WTC11 (cell line): ENCODE results near the gene MEGF11.

Experiments
- CREB1 ChIP-seq: sonication (generic); formaldehyde crosslinking; IDR thresholded peaks from 2 replicates; pipeline ENCODE4 v1.8.0; 2023; ENCODE audit warnings: mild to moderate bottlenecking, missing genetic modification reagents
- JUN ChIP-seq: sonication (generic); formaldehyde crosslinking; IDR thresholded peaks from 2 replicates; pipeline ENCODE4 v1.8.0; 2023; ENCODE audit warnings: mild to moderate bottlenecking, missing genetic modification reagents
- SP1 ChIP-seq: sonication (generic); formaldehyde crosslinking; conservative IDR thresholded peaks from 2 replicates; pipeline ENCODE4 v1.8.1; 2022; ENCODE audit warnings: missing genetic modification reagents
- TF ChIP-seq, protein P1 (sequence below): fragments of 200-600 bp; IDR thresholded peaks from 2 replicates; pipeline ENCODE4 v1.8.0; 2022; ENCODE audit warnings: antibody characterized with exemption

DNA sequence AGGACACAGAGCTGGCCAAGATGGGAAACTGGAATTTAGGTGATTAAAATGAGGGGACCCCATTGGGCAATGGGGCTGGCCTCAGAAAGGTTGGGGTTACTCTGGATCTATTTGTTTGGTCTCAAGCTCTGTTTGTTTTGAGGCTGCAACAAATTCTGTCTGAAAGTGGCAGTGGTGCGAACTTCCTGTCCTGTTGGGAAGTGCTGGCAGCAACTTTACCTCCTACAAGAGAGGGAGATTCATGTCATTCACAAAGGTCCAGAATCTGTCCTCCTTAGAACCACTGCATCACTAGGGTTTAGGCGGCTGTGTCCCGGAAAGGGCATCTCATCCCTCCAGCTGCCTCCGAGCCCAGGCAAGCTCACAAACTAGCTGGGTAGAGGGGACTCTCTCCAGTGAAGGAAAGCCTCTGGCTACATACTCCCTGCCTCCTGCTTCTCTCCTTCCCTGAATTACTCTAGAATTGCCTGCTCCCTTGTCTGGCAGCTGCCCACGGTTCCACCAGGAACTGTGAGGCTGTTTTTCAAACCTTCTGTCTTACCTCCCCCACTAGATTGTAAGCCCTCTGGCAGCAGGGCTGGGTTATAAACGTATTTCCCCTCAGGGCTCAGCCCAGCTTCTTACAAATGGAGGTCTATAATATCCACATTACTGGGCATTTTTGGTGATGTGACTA is 23.6 kb downstream of the MEGF11 start:
- TF ChIP-seq JUN (CRISPR knock-in tag) (no peak), SP1 (CRISPR knock-in tag) (no peak), CREB1 (CRISPR knock-in tag) (no peak)
- TF ChIP-seq, protein P1, sequence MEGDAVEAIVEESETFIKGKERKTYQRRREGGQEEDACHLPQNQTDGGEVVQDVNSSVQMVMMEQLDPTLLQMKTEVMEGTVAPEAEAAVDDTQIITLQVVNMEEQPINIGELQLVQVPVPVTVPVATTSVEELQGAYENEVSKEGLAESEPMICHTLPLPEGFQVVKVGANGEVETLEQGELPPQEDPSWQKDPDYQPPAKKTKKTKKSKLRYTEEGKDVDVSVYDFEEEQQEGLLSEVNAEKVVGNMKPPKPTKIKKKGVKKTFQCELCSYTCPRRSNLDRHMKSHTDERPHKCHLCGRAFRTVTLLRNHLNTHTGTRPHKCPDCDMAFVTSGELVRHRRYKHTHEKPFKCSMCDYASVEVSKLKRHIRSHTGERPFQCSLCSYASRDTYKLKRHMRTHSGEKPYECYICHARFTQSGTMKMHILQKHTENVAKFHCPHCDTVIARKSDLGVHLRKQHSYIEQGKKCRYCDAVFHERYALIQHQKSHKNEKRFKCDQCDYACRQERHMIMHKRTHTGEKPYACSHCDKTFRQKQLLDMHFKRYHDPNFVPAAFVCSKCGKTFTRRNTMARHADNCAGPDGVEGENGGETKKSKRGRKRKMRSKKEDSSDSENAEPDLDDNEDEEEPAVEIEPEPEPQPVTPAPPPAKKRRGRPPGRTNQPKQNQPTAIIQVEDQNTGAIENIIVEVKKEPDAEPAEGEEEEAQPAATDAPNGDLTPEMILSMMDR = no peak
